HG02798 (cell line): ENCODE results near the gene GNB1L.
"Not testable (repeated sequence)": the region's sequence is repeated elsewhere in the genome, so short reads cannot be mapped to it uniquely, and the experiment has no call there.

Experiments used
- ATAC-seq: cut with Tn5 transposase; IDR thresholded peaks from one replicate; pipeline ENCODE4 v1.9.1; 2021; ENCODE audit warnings: mild to moderate bottlenecking; ENCODE audit not compliant: unreplicated experiment, poor library complexity

Gene GNB1L

DNA sequence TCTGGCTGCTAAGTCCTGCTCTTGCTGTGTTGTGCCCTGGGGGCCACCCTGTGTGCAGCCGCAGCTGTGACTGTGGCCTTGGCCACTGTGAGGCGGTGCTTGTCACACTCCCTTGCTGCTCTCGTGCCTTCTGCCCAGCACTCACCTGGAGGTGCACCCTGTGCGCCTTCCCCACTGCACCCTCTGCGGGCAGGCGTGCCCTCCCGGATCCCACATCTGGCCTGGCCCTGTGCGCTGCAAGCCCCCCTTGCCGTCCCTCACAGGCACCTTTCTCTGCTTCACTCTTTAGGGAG is 66.9 kb downstream of the GNB1L start:
- ATAC-seq, result no peak

- ATAC-seq, result no peak
Observed at GRCh38 chr22:19786959-19787848, 67.5 kb downstream of the GNB1L start.

- no peak for ATAC-seq
Observed at GRCh38 chr22:19786264-19786585, 68.4 kb downstream of the GNB1L start.

GRCh38 chr22:19785461-19786263 is 69.0 kb downstream of the GNB1L start:
- no peak for ATAC-seq

- ATAC-seq, result no peak
Observed at GRCh38 chr22:19784384-19785175, 70.1 kb downstream of the GNB1L start.

DNA sequence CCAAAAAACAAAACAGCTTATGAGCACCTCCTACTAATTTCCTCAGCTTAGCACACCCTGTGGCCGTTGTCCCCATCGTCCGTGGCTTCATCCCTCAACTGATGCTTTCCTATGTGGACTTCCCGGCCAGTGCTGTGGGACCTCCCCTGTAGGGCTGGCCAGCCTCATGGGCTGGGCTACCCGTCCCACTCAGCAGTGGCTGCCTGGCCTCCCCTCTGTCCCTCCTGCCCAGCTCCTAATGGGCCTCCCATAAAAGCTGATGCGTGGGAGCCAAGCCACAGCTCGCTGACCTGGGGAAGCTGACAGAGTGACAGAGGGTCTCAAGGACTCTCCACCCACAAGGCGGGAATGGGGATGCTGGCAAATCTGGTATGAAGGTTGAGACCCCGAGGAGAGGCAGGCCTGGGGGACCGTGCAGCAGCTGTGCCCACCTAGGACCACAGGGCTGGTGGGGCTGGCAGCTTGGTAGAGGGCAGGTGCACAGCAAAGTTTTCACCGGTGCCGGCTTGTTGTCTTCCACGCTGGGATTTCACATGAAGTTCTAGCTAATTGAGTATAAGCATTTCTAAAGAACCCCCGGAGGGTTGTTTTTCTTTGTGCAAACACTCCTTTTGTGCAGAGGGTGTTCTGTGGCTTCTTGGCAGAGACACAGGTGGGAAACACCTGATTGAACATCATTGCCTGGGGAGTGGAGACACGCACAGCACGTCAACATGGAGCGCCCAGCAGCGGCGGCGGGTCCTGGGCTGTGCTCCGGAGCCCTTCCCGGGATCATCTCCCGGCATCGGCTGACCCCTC is 70.9 kb downstream of the GNB1L start:
- no peak for ATAC-seq

GRCh38 chr22:19782533-19782932 is 72.1 kb downstream of the GNB1L start:
- no peak for ATAC-seq

- no peak for ATAC-seq
Observed at GRCh38 chr22:19779685-19780268, 74.9 kb downstream of the GNB1L start.

GRCh38 chr22:19779011-19779421 is 75.7 kb downstream of the GNB1L start:
- ATAC-seq, result no peak

GRCh38 chr22:19777192-19777591 is 77.5 kb downstream of the GNB1L start:
- not testable (repeated sequence) for ATAC-seq

GRCh38 chr22:19776433-19777031 is 78.1 kb downstream of the GNB1L start:
- no peak for ATAC-seq

GRCh38 chr22:19775496-19776325 is 79.0 kb downstream of the GNB1L start:
- ATAC-seq, result no peak

DNA sequence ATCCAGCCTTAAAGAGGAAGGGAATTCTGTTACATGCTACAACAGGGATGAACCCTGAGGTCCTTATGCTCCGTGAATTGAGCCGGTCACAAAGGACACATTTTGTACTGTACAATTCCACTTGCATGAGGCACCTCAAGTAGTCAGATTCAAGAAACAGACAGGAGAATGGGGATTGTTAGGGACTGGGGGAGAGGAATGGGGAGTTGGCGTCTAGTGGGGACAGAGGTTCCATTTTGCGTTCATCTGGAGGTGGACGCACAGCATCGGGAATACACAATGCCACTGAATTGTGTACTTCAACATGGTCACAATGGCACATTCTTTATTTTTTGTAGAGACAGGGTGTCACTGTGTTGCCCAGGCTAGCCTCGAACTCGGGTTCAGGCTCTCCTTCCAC is 80.0 kb downstream of the GNB1L start:
- no peak for ATAC-seq

DNA sequence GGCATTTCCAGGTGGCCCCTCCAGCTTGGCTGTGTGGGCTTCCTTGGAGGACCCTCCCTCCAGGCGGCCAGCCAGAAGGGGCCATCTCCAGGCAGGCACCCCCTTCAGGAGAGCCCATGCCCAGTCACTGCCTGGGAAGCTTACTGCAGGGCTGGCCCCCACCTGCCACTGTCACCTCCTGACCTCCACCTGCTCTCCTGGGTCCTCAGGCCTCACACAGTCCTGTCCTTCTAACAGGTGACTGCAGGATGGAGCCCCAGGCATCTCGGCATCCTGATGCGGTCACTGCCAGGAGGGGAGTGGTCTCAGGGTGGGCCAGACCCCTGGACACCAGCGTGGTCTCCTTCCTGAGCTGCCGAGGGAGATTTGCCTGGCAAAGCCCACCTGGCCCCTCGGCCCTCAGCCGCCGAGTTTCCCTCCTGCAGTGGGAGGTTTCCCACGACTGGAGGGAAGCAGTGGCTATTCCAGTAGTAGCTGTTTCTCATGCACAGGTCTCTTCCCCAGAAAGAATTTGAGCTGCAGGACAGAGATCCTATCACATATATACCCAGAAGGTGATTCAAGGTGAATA is 81.1 kb downstream of the GNB1L start:
- no peak for ATAC-seq

GRCh38 chr22:19772673-19773469 is 81.8 kb downstream of the GNB1L start:
- peak; percentile 62 for ATAC-seq

GRCh38 chr22:19772422-19772672 is 82.3 kb downstream of the GNB1L start:
- ATAC-seq, result no peak

GRCh38 chr22:19770349-19771220 is 84.1 kb downstream of the GNB1L start:
- ATAC-seq, result no peak
